Endothelial cell (in vitro differentiated cells): Measurements from ENCODE around the gene PTGER2. TPM values are rescaled to one million over a fixed set of nuclear protein-coding genes. Genes with fewer than 3 reads are reported as not detected.

Experiments
- DNase-seq: peaks from one replicate; pipeline ENCODE4 v3.0.0; 2021; ENCODE audit warnings: low spot score
- H3K27ac Mint-ChIP-seq: one replicate; pipeline ENCODE4 v1.8.0; 2021; ENCODE audit warnings: mixed read lengths, inconsistent platforms; ENCODE audit not compliant: unreplicated experiment
- H3K27me3 Mint-ChIP-seq: one replicate; pipeline ENCODE4 v1.8.0; 2021; ENCODE audit warnings: mild to moderate bottlenecking, moderate library complexity, mixed read lengths, inconsistent platforms; ENCODE audit not compliant: unreplicated experiment
- H3K36me3 Mint-ChIP-seq: one replicate; pipeline ENCODE4 v1.8.0; 2021; ENCODE audit warnings: mild to moderate bottlenecking, low read depth, mixed read lengths, inconsistent platforms; ENCODE audit not compliant: unreplicated experiment
- H3K4me1 Mint-ChIP-seq: one replicate; pipeline ENCODE4 v1.8.0; 2021; ENCODE audit warnings: mild to moderate bottlenecking, mixed read lengths, inconsistent platforms; ENCODE audit not compliant: unreplicated experiment
- H3K4me3 Mint-ChIP-seq: one replicate; pipeline ENCODE4 v1.8.0; 2021; ENCODE audit warnings: mild to moderate bottlenecking, mixed read lengths, inconsistent platforms; ENCODE audit not compliant: unreplicated experiment
- H3K9me3 Mint-ChIP-seq: one replicate; pipeline ENCODE4 v1.8.0; 2021; ENCODE audit warnings: mixed read lengths, inconsistent platforms; ENCODE audit not compliant: unreplicated experiment
- CTCF ChIP-seq: fragments of 200-600 bp; sonication (generic); IDR thresholded peaks from one replicate; pipeline ENCODE4 v1.5.0; 2021; ENCODE audit warnings: antibody characterized with exemption; ENCODE audit not compliant: unreplicated experiment
- total RNA-seq: library from RNA; stranded (reverse); fragmentation: NEBNext Ultra II Directional; extraction: Animal tissue kit (Norgen Biotek cat#: 25700); gene quantifications from one replicate; pipeline ENCODE4 v1.2.1, GENCODE V29; 2021; ENCODE audit not compliant: unreplicated experiment

PTGER2 gene
- total RNA-seq, 1 donor from 2014 or later, result not detected

GRCh38 chr14:52271538-52271937 is 42.6 kb upstream of the PTGER2 start:
- H3K4me3 Mint-ChIP-seq, result no peak overlapping the region
- no peaks in the 10 kb centered on the region for H3K9me3 Mint-ChIP-seq
- no peak overlapping the region for H3K27ac Mint-ChIP-seq
- H3K4me1 Mint-ChIP-seq, result peaks cover 19% of the 10 kb centered on the region
- no peak for DNase-seq
- peaks cover 17% of the 10 kb centered on the region for H3K27me3 Mint-ChIP-seq
- no peaks in the 10 kb centered on the region for H3K36me3 Mint-ChIP-seq
- TF ChIP-seq CTCF, result no peak

- H3K4me3 Mint-ChIP-seq, result no peak overlapping the region
- TF ChIP-seq CTCF, result no peak
- H3K27ac Mint-ChIP-seq, result no peak overlapping the region
- H3K9me3 Mint-ChIP-seq, result no peaks in the 10 kb centered on the region
- H3K4me1 Mint-ChIP-seq, result peaks cover 13% of the 10 kb centered on the region
- H3K36me3 Mint-ChIP-seq, result no peaks in the 10 kb centered on the region
- peaks cover 13% of the 10 kb centered on the region for H3K27me3 Mint-ChIP-seq
- peak; percentile 53 for DNase-seq
Observed at GRCh38 chr14:52272375-52272774, 41.7 kb upstream of the PTGER2 start.

- DNase-seq, result no peak
- H3K9me3 Mint-ChIP-seq, result no peaks in the 10 kb centered on the region
- H3K27me3 Mint-ChIP-seq, result no peaks in the 10 kb centered on the region
- no peak overlapping the region for H3K4me3 Mint-ChIP-seq
- H3K4me1 Mint-ChIP-seq, result no peaks in the 10 kb centered on the region
- no peaks in the 10 kb centered on the region for H3K36me3 Mint-ChIP-seq
- TF ChIP-seq CTCF, result no peak
- H3K27ac Mint-ChIP-seq, result no peak overlapping the region
Observed at GRCh38 chr14:52275372-52275771, 38.7 kb upstream of the PTGER2 start.

- Mint-ChIP-seq H3K36me3 (no peaks in the 10 kb centered on the region), H3K27ac (no peak overlapping the region), H3K9me3 (no peaks in the 10 kb centered on the region)
Observed at GRCh38 chr14:52277552-52277951, 36.6 kb upstream of the PTGER2 start.

GRCh38 chr14:52279408-52279807 is 34.7 kb upstream of the PTGER2 start:
- Mint-ChIP-seq H3K4me3 (no peak overlapping the region), H3K27me3 (no peaks in the 10 kb centered on the region), H3K4me1 (no peaks in the 10 kb centered on the region), H3K9me3 (no peaks in the 10 kb centered on the region), H3K27ac (no peak overlapping the region), H3K36me3 (no peaks in the 10 kb centered on the region)
- no peak for DNase-seq
- TF ChIP-seq CTCF, result no peak

More at GRCh38 chr14:52277552-52277951, 36.6 kb upstream of the PTGER2 start:
- H3K4me1 Mint-ChIP-seq, result no peaks in the 10 kb centered on the region
- no peak overlapping the region for H3K4me3 Mint-ChIP-seq
- no peaks in the 10 kb centered on the region for H3K27me3 Mint-ChIP-seq
- TF ChIP-seq CTCF, result no peak
- DNase-seq, result no peak
